C4-2B (cell line): ENCODE measurements around the gene BEGAIN.

Experiments used
- ZFX ChIP-seq: fragments of 450-650 bp; IDR thresholded peaks from 2 replicates; pipeline ENCODE4 v1.6.1; 2017
- TF ChIP-seq, protein P1 (sequence below): fragments of 450-650 bp; conservative IDR thresholded peaks from 2 replicates; pipeline ENCODE4 v1.5.1; 2017; ENCODE audit warnings: mild to moderate bottlenecking

DNA sequence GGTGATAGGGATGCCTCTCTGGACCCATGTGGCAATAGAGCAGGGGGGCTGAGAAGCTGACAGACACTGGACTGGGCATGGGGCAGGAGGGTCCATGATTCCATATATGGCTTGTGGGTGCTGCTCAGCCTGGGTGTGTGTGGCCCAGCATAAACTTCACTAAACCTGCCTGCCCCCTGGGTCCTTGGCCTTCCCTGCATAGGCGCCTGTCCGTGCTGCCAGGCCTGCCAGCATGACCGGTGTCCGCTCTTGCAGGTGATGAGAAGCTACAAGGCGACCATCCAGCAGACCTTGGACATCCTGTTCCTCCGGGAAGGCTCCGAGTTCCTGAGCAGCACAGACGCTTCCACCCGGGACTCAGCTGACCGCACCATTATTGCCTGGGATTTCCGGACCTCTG, 61.6 kb downstream of the BEGAIN start:
- TF ChIP-seq, protein P1, sequence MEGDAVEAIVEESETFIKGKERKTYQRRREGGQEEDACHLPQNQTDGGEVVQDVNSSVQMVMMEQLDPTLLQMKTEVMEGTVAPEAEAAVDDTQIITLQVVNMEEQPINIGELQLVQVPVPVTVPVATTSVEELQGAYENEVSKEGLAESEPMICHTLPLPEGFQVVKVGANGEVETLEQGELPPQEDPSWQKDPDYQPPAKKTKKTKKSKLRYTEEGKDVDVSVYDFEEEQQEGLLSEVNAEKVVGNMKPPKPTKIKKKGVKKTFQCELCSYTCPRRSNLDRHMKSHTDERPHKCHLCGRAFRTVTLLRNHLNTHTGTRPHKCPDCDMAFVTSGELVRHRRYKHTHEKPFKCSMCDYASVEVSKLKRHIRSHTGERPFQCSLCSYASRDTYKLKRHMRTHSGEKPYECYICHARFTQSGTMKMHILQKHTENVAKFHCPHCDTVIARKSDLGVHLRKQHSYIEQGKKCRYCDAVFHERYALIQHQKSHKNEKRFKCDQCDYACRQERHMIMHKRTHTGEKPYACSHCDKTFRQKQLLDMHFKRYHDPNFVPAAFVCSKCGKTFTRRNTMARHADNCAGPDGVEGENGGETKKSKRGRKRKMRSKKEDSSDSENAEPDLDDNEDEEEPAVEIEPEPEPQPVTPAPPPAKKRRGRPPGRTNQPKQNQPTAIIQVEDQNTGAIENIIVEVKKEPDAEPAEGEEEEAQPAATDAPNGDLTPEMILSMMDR, result no peak
- no peak for TF ChIP-seq ZFX
